NCI-H69 (cell line): Measurements from ENCODE around the gene PHOSPHO1.
A peak's percentile ranks its signal among the peaks of the same experiment; 100 is the strongest.
"Not testable (repeated sequence)": the region's sequence is repeated elsewhere in the genome, so short reads cannot be mapped to it uniquely, and the experiment has no call there.

Source experiments
- DNase-seq: peaks from one replicate; lab custom pipeline; 2025; lab: John Stamatoyannopoulos, UW

Gene PHOSPHO1

DNA sequence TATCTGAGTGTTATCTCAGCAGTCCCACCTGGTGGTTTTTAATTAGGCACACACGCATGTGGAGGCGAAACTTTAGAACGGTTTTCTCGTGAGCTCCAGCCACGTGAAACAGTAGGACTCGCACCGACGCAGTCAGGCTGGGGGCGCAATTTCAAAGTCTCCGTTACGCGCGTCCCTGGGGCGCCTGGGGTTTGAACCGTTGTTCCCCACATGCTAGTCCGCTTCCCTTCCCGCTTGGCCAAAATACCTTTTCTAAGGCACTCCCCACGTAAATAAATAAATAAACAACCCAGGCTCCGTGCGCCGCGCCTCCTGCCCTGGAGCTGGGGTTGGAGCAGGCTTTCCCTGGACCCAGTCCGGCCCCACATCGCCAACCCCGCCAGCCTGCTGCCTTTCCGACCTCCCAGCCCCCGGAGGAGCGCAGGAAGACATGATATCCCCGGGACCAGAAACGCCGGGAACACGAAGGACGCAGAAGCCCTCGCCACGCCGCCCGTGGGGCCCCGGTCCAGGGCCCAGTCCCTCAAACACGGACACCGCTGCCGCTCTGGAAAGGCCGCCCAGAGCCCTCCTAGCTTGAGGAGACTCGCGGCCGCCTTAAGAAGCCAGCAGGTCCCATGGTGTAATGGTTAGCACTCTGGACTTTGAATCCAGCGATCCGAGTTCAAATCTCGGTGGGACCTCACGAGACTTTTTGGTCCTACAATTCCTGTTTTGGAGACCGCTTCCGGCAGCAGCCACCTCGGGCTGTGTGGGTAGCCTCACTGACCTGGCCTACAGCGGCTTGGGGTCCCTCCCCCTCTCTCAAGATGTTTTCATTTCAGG lies 38.5 kb downstream of the PHOSPHO1 start:
- peak; percentile 97 for DNase-seq

DNA sequence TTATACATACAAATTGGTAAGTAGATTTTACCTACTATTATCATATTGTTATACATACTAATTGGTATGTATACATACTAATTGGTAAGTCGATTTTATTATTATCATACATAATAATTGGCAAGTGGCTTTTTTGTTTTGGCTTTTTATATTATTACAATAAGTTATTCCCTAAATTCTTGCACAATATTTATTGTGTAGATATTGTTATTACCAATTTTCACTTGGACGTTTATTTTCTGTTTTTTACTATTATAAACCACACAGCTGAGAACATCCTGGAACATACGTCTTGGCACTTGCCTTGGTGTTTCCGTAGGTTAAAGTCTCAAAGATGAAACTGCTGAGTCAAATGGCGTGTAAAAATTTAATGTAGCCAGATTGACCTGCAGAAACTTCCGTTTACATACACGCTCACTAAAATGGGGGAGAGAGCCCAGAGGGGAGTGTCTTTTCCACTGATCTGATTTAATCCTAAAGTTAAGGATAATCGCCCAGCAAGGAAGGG lies 39.1 kb downstream of the PHOSPHO1 start:
- DNase-seq: no peak

DNA sequence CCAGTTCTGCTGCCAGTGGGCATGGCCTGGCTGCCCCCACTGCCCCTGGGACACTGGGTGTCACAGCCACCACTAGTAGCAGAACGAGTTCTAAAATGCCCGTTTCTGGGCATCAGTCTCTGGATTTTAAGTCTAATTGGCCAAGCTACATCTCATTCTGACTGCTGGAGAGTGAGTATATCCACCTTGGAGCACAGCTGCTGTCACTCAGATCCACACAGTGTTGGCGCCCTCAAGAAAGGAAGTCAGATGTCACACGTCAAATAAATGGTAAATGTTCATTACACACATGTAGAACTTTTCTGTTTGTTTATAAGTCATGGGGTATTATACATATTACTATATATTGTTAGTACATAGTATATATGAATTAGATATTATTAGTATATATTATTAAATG lies 39.7 kb downstream of the PHOSPHO1 start:
- no peak for DNase-seq

DNA sequence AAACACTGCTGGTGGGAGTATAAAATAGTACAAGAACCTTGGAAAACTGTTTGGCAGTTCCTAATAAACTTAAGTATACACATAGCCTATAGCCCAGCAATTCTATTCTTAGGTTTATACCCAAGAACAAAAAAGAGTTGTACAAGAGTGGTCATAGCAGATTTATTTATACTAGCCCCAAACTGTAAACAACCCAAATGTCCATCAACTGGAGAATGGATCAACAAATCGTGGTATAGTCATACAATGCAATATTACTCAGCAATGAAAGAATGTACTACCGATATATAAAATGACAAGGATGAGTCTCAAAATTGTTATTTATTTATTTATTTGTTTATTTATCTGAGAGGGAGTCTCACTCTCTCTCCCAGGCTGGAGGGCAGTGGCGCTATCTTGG lies 43.3 kb downstream of the PHOSPHO1 start:
- no peak for DNase-seq

DNA sequence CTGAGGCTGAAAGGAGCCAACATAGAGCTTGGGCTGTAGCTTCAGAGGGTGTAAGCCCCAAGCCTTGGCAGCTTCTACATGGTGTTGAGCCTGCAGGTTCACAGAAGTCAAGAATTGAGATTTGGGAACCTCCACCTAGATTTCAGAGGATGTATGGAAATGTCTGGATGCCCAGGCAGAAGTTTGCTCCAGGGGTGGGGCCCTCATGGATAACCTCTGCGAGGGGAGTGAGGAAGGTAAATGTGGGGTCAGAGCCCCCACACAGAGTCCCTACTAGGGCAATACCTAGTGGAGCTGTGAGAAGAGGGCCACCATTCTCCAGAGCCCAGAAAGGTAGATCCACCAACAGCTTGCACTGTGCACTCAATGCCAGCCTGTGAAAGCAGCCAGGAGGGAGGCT lies 45.2 kb downstream of the PHOSPHO1 start:
- not testable (repeated sequence) for DNase-seq

DNA sequence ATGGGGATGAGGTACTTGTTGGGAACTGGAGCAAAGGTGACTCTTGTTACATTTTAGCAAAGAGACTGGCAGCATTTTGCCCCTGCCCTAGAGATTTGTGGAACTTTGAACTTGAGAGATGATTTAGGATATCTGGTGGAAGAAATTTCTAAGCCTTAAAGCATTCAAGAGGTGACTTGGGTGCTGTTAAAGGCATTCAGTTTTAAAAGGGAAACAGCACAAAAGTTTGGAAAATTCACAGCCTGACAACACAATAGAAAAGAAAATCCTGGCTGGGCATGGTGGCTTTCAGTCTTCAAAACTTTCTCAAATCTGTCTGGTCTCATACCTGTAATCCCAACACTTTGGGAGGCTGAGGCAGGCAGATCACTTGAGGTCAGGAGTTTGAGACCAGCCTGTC lies 46.1 kb downstream of the PHOSPHO1 start:
- not testable (repeated sequence) for DNase-seq

DNA sequence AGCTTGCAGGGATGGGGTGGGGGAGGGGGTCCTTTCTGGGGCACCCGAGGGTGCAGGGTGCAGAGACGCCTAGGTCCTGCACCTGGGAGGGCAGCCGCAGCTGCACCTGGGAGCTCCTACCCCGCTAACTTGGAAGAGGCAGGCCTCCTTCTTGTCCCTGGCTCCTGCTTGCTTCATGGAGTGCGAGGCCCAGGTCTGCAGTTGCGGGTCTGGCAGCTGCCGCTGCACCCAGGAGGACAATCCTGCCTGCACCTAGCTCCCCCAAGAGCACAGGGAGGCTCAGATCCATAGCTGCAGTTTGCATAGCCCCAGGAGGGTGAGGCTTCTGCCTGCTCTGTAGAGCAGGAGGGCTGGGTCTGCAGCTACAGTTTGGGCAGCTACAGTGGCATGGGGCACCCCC lies 46.8 kb downstream of the PHOSPHO1 start:
- no peak for DNase-seq

DNA sequence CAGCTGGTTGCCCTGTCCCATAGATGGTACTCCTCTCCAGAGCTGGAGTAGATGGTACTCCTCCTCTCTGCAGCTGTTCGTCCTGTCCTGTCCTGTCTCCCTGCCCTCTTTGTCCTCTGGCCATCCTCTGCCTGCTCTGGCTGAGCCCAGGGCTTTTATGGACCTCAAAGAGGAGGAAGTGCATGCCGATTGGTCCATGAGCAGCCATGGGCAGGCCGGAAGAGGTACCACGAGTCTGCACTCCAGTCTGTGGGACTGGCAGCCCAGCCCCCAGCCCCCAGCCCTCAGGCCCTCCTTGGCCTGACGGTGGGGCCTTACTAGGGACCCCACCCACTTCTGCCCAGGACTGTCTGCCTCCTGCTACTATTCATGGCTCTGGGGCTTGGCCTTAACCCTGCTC lies 47.2 kb downstream of the PHOSPHO1 start:
- DNase-seq: no peak

DNA sequence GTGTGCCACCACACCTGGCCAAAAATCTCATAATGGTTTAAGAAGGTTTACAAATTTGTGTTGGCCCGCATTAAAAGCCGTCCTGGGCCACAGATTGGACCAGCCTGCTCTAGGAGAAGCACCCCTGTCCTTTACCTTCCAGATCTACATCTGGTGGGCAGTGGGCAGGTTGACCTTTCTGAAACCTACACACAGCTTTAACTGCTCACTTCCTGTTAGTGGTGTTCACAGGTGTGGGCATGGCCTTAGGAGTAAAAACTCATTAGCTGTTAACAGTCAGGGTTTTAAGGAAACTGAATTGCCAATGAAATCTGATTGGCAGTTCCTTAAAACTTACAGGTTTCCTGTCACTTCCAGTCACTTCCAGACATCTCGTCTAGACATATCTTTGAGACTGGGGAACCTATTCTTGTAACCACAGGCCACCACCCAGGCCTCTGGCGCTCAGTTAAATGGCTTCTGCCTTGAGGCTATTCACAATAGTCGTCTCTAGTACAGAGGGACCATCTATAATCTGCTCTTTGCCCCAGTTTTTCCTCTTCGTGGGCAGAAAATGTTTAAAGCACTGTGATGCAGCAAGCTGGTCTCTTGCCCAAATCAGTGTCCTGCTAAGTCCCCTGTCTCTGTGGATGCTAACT lies 49.5 kb downstream of the PHOSPHO1 start:
- DNase-seq: no peak

DNA sequence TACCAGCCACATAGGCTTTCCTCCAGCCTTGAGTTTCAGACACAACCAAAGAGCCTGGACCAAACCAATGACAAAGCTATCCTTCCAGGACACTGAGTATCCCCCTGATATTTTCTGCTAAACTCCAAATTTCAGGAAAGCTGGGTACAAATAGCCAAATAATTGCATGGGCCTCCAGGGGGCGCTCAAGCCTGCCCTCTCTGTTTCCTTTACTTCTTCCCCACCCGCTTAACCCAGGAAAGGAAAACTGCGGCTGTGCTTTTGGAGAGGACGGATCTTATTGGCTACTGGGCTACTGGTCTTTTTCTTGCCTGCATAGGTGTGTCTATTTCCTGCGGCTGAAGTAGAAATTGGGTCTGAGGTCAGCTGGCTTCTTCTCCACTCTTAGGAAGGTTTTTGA lies 50.3 kb downstream of the PHOSPHO1 start:
- DNase-seq: peak; percentile 69

DNA sequence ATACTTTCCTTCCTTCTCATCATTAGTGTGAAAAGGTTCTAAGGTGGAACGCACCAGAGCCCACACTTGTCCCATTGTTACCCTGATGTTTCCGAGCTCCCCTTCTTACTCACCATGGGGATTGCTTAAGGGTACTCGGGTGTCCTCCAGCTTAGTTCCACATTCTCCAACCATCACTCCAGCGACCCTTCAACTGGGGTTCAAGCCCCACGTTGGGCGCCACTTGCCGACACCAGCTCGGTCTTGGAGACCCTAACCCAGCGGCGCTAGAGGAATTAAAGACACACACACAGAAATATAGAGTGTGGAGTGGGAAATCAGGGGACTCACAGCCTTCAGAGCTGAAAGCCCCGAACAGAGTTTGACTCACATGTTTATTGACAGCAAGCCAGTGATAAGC lies 54.6 kb downstream of the PHOSPHO1 start:
- not testable (repeated sequence) for DNase-seq
